Gastrocnemius medialis (tissue), 4 donors: ENCODE data around the gene LTBP1.

Experiments used
- CTCF ChIP-seq, 5 experiments: fragments of 450-650 bp in 3 of 5; fragments of 200-600 bp in 2 of 5; sonication (generic) in 2 of 5; IDR thresholded peaks in 4 of 5; conservative IDR thresholded peaks in 1 of 5; 1 replicate in 4 of 5; 2 replicates in 1 of 5; pipeline ENCODE4 v1.5.1; 2016 to 2019; ENCODE audit warnings: antibody characterized with exemption in 5 of 5, mild to moderate bottlenecking in 3 of 5, moderate library complexity in 3 of 5
- POLR2A ChIP-seq, 2 donors: fragments of 450-650 bp; IDR thresholded peaks; one replicate each; pipeline ENCODE4 v1.6.1; 2017; ENCODE audit warnings: antibody characterized with exemption in 2 of 2, mild to moderate bottlenecking in 2 of 2, moderate library complexity in 2 of 2

DNA sequence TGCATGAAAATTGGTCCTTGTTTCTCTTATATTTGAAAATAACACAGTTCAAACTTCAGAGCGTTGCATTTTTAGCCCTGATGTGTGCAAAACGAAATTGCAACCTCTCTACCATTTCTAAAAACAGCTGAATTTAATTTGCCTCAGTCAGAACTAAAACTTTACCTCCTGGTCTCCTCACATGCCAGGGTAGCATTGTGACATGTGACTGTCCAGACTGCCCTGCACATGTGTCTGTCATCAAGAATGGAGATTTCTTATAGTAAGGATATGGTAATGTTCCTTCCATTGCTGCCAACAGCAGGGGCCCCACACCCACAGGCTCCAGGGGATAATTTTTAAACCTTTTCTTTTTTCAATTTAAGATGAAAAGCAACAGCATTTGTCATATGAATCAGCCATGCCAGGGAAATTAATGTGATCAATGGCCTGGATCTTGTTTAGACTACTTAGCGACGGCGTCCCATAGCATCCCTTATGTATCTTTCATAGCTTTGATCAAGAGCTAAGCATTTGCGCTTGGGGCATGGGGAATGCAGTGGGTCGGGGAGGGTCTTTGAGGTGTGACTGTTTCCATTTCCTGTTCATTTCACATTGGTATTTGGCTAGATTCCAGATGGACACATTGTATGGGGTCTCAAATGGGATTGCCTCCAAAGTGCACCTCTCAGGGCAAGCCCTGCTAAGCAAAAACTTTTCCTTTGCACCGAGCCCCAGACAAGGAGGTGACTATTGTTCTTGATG lies 437.3 kb downstream of the LTBP1 start:
- TF ChIP-seq CTCF (IDR thresholded peaks at IDR 0.05 in 4 of 5, conservative IDR thresholded peaks at IDR 0.05 in 1 of 5): no peak
- no peak for TF ChIP-seq POLR2A (IDR thresholded peaks at IDR 0.05)
